Upper lobe of left lung (tissue), 4 donors: Measurements from ENCODE around the gene IGF2BP3.

Source experiments
- EP300 ChIP-seq, 4 donors: sonication (generic); formaldehyde crosslinking; IDR thresholded peaks; one replicate each; pipeline ENCODE4 v1.5.1; 2017; ENCODE audit warnings: antibody characterized with exemption in 4 of 4, control low read depth in 2 of 4
- POLR2A ChIP-seq, 4 donors: fragments of 450-650 bp; IDR thresholded peaks; one replicate each; pipeline ENCODE4 v1.5.1; 2016 to 2017; ENCODE audit warnings: antibody characterized with exemption in 4 of 4, mild to moderate bottlenecking in 2 of 4
- POLR2AphosphoS5 ChIP-seq, 2 donors: sonication (generic); formaldehyde crosslinking; IDR thresholded peaks; one replicate each; pipeline ENCODE4 v1.5.1; 2017; ENCODE audit warnings: antibody characterized with exemption in 2 of 2
- TF ChIP-seq, protein P1 (sequence below), 6 experiments: fragments of 450-650 bp in 4 of 6; fragments of 200-600 bp in 2 of 6; sonication (generic) in 2 of 6; IDR thresholded peaks; one replicate each; pipeline ENCODE4 v1.5.1; 2016 to 2019; ENCODE audit warnings: antibody characterized with exemption in 6 of 6

DNA sequence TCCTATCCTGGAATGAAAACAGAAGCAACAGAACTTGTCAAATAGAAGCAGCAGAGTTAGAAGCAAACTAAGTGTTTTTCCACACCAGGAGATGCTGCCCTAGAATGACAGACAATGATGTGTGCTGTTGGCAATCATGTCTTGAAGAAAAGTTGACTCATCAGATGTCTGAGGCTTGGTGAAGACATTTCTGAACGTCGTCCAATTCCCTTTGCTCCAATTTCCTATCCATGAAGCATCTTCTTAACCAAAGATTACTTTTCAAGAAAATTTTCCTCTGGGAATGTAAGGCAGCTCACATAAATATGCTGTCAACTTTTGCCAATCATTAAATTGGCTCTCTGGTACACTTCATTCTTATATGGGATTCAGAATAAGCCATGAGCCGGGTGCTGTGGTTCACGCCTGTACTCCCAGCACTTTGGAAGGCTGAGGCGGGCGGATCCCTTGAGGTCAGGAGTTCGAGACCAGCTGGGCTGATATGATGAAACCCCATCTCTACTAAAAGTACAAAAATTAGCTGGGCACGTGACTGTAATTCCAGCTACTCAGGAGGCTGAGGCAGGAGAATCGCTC, 136.5 kb downstream of the IGF2BP3 start:
- TF ChIP-seq, protein P1, sequence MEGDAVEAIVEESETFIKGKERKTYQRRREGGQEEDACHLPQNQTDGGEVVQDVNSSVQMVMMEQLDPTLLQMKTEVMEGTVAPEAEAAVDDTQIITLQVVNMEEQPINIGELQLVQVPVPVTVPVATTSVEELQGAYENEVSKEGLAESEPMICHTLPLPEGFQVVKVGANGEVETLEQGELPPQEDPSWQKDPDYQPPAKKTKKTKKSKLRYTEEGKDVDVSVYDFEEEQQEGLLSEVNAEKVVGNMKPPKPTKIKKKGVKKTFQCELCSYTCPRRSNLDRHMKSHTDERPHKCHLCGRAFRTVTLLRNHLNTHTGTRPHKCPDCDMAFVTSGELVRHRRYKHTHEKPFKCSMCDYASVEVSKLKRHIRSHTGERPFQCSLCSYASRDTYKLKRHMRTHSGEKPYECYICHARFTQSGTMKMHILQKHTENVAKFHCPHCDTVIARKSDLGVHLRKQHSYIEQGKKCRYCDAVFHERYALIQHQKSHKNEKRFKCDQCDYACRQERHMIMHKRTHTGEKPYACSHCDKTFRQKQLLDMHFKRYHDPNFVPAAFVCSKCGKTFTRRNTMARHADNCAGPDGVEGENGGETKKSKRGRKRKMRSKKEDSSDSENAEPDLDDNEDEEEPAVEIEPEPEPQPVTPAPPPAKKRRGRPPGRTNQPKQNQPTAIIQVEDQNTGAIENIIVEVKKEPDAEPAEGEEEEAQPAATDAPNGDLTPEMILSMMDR (IDR thresholded peaks at IDR 0.05) = no peak
- TF ChIP-seq EP300 (IDR thresholded peaks at IDR 0.05) = no peak
- TF ChIP-seq POLR2A (IDR thresholded peaks at IDR 0.05) = no peak
- no peak for TF ChIP-seq POLR2AphosphoS5 (IDR thresholded peaks at IDR 0.05)
